Muscle layer of duodenum (tissue), 2 donors: ENCODE data around the gene CAMKMT.

ENCODE experiments used
- H3K27ac ChIP-seq: one replicate; pipeline ENCODE4 v1.7.0; 2013; ENCODE audit warnings: mild to moderate bottlenecking, low read length
- H3K27me3 ChIP-seq: one replicate; pipeline ENCODE4 v1.7.0; 2013; ENCODE audit warnings: low read depth, mild to moderate bottlenecking, control low read depth, low read length
- H3K36me3 ChIP-seq, 2 donors: one replicate each; pipeline ENCODE4 v1.7.0; 2013; ENCODE audit warnings: low read length in 2 of 2, control low read depth in 1 of 2, mild to moderate bottlenecking in 1 of 2; ENCODE audit not compliant: insufficient read depth in 2 of 2, control insufficient read depth in 1 of 2
- H3K4me1 ChIP-seq, 2 donors: one replicate each; pipeline ENCODE4 v1.7.0; 2013; ENCODE audit warnings: low read length in 2 of 2, mild to moderate bottlenecking in 2 of 2, control low read depth in 1 of 2, moderate library complexity in 1 of 2; ENCODE audit not compliant: insufficient read depth in 2 of 2, control insufficient read depth in 1 of 2
- H3K4me3 ChIP-seq, 2 donors: one replicate each; pipeline ENCODE4 v1.7.0; 2013; ENCODE audit warnings: low read length in 2 of 2, low read depth in 1 of 2, mild to moderate bottlenecking in 1 of 2
- H3K9me3 ChIP-seq, 2 donors: one replicate each; pipeline ENCODE4 v1.7.0; 2013; ENCODE audit warnings: low read length in 2 of 2, control low read depth in 1 of 2, mild to moderate bottlenecking in 1 of 2; ENCODE audit not compliant: control insufficient read depth in 1 of 2
- donor health status: healthy.

Gene CAMKMT

GRCh38 chr2:44444881-44445280 is 83.1 kb downstream of the CAMKMT start:
- H3K27me3 ChIP-seq, result no peaks in the 10 kb centered on the region
- no peak overlapping the region for H3K4me3 ChIP-seq

GRCh38 chr2:44448860-44449527 is 87.2 kb downstream of the CAMKMT start:
- no peak overlapping the region for H3K4me3 ChIP-seq
- H3K9me3 ChIP-seq, result no peaks in the 10 kb centered on the region
- no peaks in the 10 kb centered on the region for H3K27me3 ChIP-seq
- H3K27ac ChIP-seq, result no peak overlapping the region
- H3K36me3 ChIP-seq, result peaks cover 0 to 5% of the 10 kb centered on the region in 2 donors
- H3K4me1 ChIP-seq, result no peaks in the 10 kb centered on the region

More at GRCh38 chr2:44444881-44445280, 83.1 kb downstream of the CAMKMT start:
- Histone ChIP-seq H3K27ac (no peak overlapping the region), H3K36me3 (peaks cover 0 to 5% of the 10 kb centered on the region in 2 donors), H3K9me3 (no peaks in the 10 kb centered on the region), H3K4me1 (no peaks in the 10 kb centered on the region)

- Histone ChIP-seq H3K36me3 (no peaks in the 10 kb centered on the region), H3K27me3 (no peaks in the 10 kb centered on the region), H3K4me3 (no peak overlapping the region), H3K4me1 (no peaks in the 10 kb centered on the region), H3K9me3 (no peaks in the 10 kb centered on the region), H3K27ac (no peak overlapping the region)
Measured at GRCh38 chr2:44450082-44450481, 88.3 kb downstream of the CAMKMT start.

- H3K9me3 ChIP-seq, result no peaks in the 10 kb centered on the region
- no peaks in the 10 kb centered on the region for H3K27me3 ChIP-seq
- no peaks in the 10 kb centered on the region for H3K4me1 ChIP-seq
- H3K4me3 ChIP-seq, result no peak overlapping the region
- no peaks in the 10 kb centered on the region for H3K36me3 ChIP-seq
- no peak overlapping the region for H3K27ac ChIP-seq
Measured at GRCh38 chr2:44450806-44451205, 89.1 kb downstream of the CAMKMT start.

GRCh38 chr2:44452069-44452583 is 90.4 kb downstream of the CAMKMT start:
- Histone ChIP-seq H3K27me3 (no peaks in the 10 kb centered on the region), H3K27ac (no peak overlapping the region), H3K36me3 (no peaks in the 10 kb centered on the region), H3K4me1 (no peaks in the 10 kb centered on the region), H3K4me3 (no peak overlapping the region), H3K9me3 (no peaks in the 10 kb centered on the region)

- Histone ChIP-seq H3K4me1 (no peaks in the 10 kb centered on the region), H3K4me3 (no peak overlapping the region), H3K27me3 (no peaks in the 10 kb centered on the region), H3K27ac (no peak overlapping the region), H3K36me3 (no peaks in the 10 kb centered on the region), H3K9me3 (no peaks in the 10 kb centered on the region)
Measured at GRCh38 chr2:44453259-44453658, 91.5 kb downstream of the CAMKMT start.

- H3K9me3 ChIP-seq, result no peaks in the 10 kb centered on the region
- H3K4me3 ChIP-seq, result no peak overlapping the region
- H3K27ac ChIP-seq, result no peak overlapping the region
- no peaks in the 10 kb centered on the region for H3K36me3 ChIP-seq
- no peaks in the 10 kb centered on the region for H3K4me1 ChIP-seq
- H3K27me3 ChIP-seq, result no peaks in the 10 kb centered on the region
Measured at GRCh38 chr2:44455877-44456276, 94.1 kb downstream of the CAMKMT start.

GRCh38 chr2:44456946-44457345 is 95.2 kb downstream of the CAMKMT start:
- H3K27me3 ChIP-seq, result no peaks in the 10 kb centered on the region
- H3K9me3 ChIP-seq, result no peaks in the 10 kb centered on the region
- H3K27ac ChIP-seq, result no peak overlapping the region

GRCh38 chr2:44459739-44460138 is 98.0 kb downstream of the CAMKMT start:
- Histone ChIP-seq H3K27me3 (no peaks in the 10 kb centered on the region), H3K9me3 (peaks cover 0 to 3% of the 10 kb centered on the region in 2 donors), H3K4me3 (no peak overlapping the region), H3K27ac (no peak overlapping the region), H3K4me1 (no peaks in the 10 kb centered on the region), H3K36me3 (no peaks in the 10 kb centered on the region)

More at GRCh38 chr2:44456946-44457345, 95.2 kb downstream of the CAMKMT start:
- no peaks in the 10 kb centered on the region for H3K4me1 ChIP-seq
- no peak overlapping the region for H3K4me3 ChIP-seq
- no peaks in the 10 kb centered on the region for H3K36me3 ChIP-seq

- Histone ChIP-seq H3K27ac (no peak overlapping the region), H3K4me3 (no peak overlapping the region), H3K9me3 (peaks cover 2 to 3% of the 10 kb centered on the region in 2 donors), H3K36me3 (no peaks in the 10 kb centered on the region), H3K4me1 (no peaks in the 10 kb centered on the region), H3K27me3 (no peaks in the 10 kb centered on the region)
Measured at GRCh38 chr2:44462934-44463849, 101.4 kb downstream of the CAMKMT start.

GRCh38 chr2:44464437-44464836 is 102.7 kb downstream of the CAMKMT start:
- H3K27me3 ChIP-seq, result no peaks in the 10 kb centered on the region
- no peaks in the 10 kb centered on the region for H3K4me1 ChIP-seq
- no peak overlapping the region for H3K27ac ChIP-seq
- H3K4me3 ChIP-seq, result no peak overlapping the region
- H3K36me3 ChIP-seq, result no peaks in the 10 kb centered on the region
- peaks cover 2 to 3% of the 10 kb centered on the region in 2 donors for H3K9me3 ChIP-seq
